HAP-1 (cell line): ENCODE results near the gene OPALIN.

Experiments used
- DNase-seq, 2 experiments: peaks; one replicate each; pipeline ENCODE4 v3.0.0-alpha.2; 2016 to 2020; ENCODE audit warnings: low spot score in 2 of 2
- H3K27me3 ChIP-seq: fragments of 250-450 bp; sonication (Bioruptor Pico); 2 replicates; pipeline ENCODE4 v1.5.1; 2020; ENCODE audit warnings: low read depth, mild to moderate bottlenecking, moderate library complexity
- H3K36me3 ChIP-seq: fragments of 250-450 bp; sonication (Bioruptor Pico); replicated peaks from 2 replicates; pipeline ENCODE4 v1.5.1; 2020; ENCODE audit warnings: mild to moderate bottlenecking
- H3K4me1 ChIP-seq: fragments of 250-450 bp; sonication (Bioruptor Pico); 2 replicates; pipeline ENCODE4 v1.5.1; 2020; ENCODE audit warnings: mild to moderate bottlenecking
- H3K4me3 ChIP-seq: fragments of 250-450 bp; sonication (Bioruptor Pico); 2 replicates; pipeline ENCODE4 v1.5.1; 2020; ENCODE audit warnings: mild to moderate bottlenecking, moderate library complexity
- H3K9me3 ChIP-seq: fragments of 250-450 bp; sonication (Bioruptor Pico); 2 replicates; pipeline ENCODE4 v1.5.1; 2020; ENCODE audit warnings: mild to moderate bottlenecking, moderate library complexity
- in situ Hi-C: fragments of 300-500 bp; cut with MboI; formaldehyde crosslinking; loops from 3 replicates; pipeline ENCODE4 v1.14.3; 2020; ENCODE audit warnings: low sequenced_read_pairs, inconsistent platforms, mixed read lengths

The OPALIN gene

DNA sequence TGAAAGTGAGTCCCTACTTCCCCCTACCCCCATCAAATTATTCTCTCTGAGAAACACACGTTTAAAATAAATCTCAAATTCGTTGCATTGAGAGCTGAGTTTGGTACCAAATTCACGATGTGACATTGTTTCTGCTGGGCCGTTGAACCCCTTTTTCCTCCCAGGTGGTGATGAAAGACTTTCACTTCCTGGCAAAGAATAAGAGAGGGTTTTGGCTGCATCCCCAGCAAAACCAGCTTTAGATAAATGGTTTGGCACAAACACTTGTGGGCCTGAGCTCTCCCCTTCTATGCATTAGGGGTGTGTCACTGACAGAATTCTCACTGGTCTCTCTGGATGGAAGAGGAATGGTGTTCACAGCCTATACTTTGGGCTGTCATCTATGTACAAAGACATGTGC is 63.3 kb downstream of the OPALIN start:
- H3K4me3 ChIP-seq: no peak overlapping the region
- H3K36me3 ChIP-seq: no peaks in the 10 kb centered on the region; the same call in 1 of the 2 replicates
- in situ Hi-C loops: no loop called here
- H3K9me3 ChIP-seq: no peaks in the 10 kb centered on the region
- no peak for DNase-seq
- no peaks in the 10 kb centered on the region for H3K4me1 ChIP-seq
- peaks cover 16% of the 10 kb centered on the region; the same call in 1 of the 2 replicates for H3K27me3 ChIP-seq
